ENCODE data around the gene TFB2M.
A peak's percentile ranks its signal among the peaks of the same experiment; 100 is the strongest.
"Not testable (repeated sequence)": the region's sequence is repeated elsewhere in the genome, so short reads cannot be mapped to it uniquely, and the experiment has no call there.

TFB2M gene

GRCh38 chr1:246566128-246566812 is at the start of gene TFB2M, which contains the start of gene CNST:
Gene TFB2M (minus strand): TSS chr1:246566261. CDS start chr1:246566138, 123 bp downstream.
Gene CNST (plus strand): TSS chr1:246566456. CDS start chr1:246591563, 25,107 bp downstream.
- H3K27me3 ChIP-seq (ENCODE audit: insufficient read depth, low read length): no peaks in the 10 kb centered on the region
- peaks cover 4% of the 10 kb centered on the region; the same call in 1 of the 2 replicates for H3K4me1 ChIP-seq (ENCODE audit: insufficient read depth, low read length)
- H3K9me3 ChIP-seq (ENCODE audit: insufficient read depth, low read depth, low read length): no peaks in the 10 kb centered on the region
- H3K27ac ChIP-seq (ENCODE audit: low read length): peak within 1 kb of the TSS; percentile 91
- peak within 1 kb of the TSS; percentile 95 for H3K9ac ChIP-seq (ENCODE audit: low read depth, low read length)
- peak within 1 kb of the TSS; percentile 100 for H3K4me3 ChIP-seq (ENCODE audit: low read length)
- H3K36me3 ChIP-seq (ENCODE audit: insufficient read depth, low read depth, low read length): peaks cover 21% of the 10 kb centered on the region

GRCh38 chr1:246613096-246613758 is 47.2 kb upstream of the TFB2M start:
- H3K36me3 ChIP-seq (ENCODE audit: insufficient read depth, low read depth, low read length): no peaks in the 10 kb centered on the region
- H3K9ac ChIP-seq (ENCODE audit: low read depth, low read length): no peak overlapping the region
- H3K27me3 ChIP-seq (ENCODE audit: insufficient read depth, low read length): no peaks in the 10 kb centered on the region
- H3K27ac ChIP-seq (ENCODE audit: low read length): no peak overlapping the region
- no peaks in the 10 kb centered on the region for H3K9me3 ChIP-seq (ENCODE audit: insufficient read depth, low read depth, low read length)
- peaks cover 8% of the 10 kb centered on the region; the same call in 1 of the 2 replicates for H3K4me1 ChIP-seq (ENCODE audit: insufficient read depth, low read length)
- H3K4me3 ChIP-seq (ENCODE audit: low read length): no peak overlapping the region

- Histone ChIP-seq H3K27me3 (ENCODE audit: insufficient read depth, low read length) (no peaks in the 10 kb centered on the region), H3K4me3 (ENCODE audit: low read length) (no peak overlapping the region), H3K27ac (ENCODE audit: low read length) (no peak overlapping the region), H3K4me1 (ENCODE audit: insufficient read depth, low read length) (peaks cover 4% of the 10 kb centered on the region; the same call in 1 of the 2 replicates), H3K36me3 (ENCODE audit: insufficient read depth, low read depth, low read length) (no peaks in the 10 kb centered on the region), H3K9ac (ENCODE audit: low read depth, low read length) (no peak overlapping the region), H3K9me3 (ENCODE audit: insufficient read depth, low read depth, low read length) (no peaks in the 10 kb centered on the region)
Measured at GRCh38 chr1:246609632-246610031, 43.6 kb upstream of the TFB2M start.

- H3K4me3 ChIP-seq (ENCODE audit: low read length): no peak overlapping the region
- no peaks in the 10 kb centered on the region for H3K36me3 ChIP-seq (ENCODE audit: insufficient read depth, low read depth, low read length)
- peaks cover 4% of the 10 kb centered on the region; the same call in 1 of the 2 replicates for H3K4me1 ChIP-seq (ENCODE audit: insufficient read depth, low read length)
- no peaks in the 10 kb centered on the region for H3K27me3 ChIP-seq (ENCODE audit: insufficient read depth, low read length)
- no peak overlapping the region for H3K27ac ChIP-seq (ENCODE audit: low read length)
- no peak overlapping the region for H3K9ac ChIP-seq (ENCODE audit: low read depth, low read length)
- H3K9me3 ChIP-seq (ENCODE audit: insufficient read depth, low read depth, low read length): no peaks in the 10 kb centered on the region
Measured at GRCh38 chr1:246608616-246609376, 42.7 kb upstream of the TFB2M start.

- H3K27ac ChIP-seq (ENCODE audit: low read length): no peak overlapping the region
- no peaks in the 10 kb centered on the region for H3K9me3 ChIP-seq (ENCODE audit: insufficient read depth, low read depth, low read length)
- H3K36me3 ChIP-seq (ENCODE audit: insufficient read depth, low read depth, low read length): no peaks in the 10 kb centered on the region
- no peak overlapping the region for H3K4me3 ChIP-seq (ENCODE audit: low read length)
- H3K27me3 ChIP-seq (ENCODE audit: insufficient read depth, low read length): no peaks in the 10 kb centered on the region
- H3K9ac ChIP-seq (ENCODE audit: low read depth, low read length): no peak overlapping the region
- H3K4me1 ChIP-seq (ENCODE audit: insufficient read depth, low read length): peaks cover 4% of the 10 kb centered on the region; the same call in 1 of the 2 replicates
Measured at GRCh38 chr1:246607462-246607861, 41.4 kb upstream of the TFB2M start.

- H3K27me3 ChIP-seq (ENCODE audit: insufficient read depth, low read length); H3K9me3 ChIP-seq (ENCODE audit: insufficient read depth, low read depth, low read length); H3K4me1 ChIP-seq (ENCODE audit: insufficient read depth, low read length); H3K4me3 ChIP-seq (ENCODE audit: low read length); H3K27ac ChIP-seq (ENCODE audit: low read length); H3K9ac ChIP-seq (ENCODE audit: low read depth, low read length); H3K36me3 ChIP-seq (ENCODE audit: insufficient read depth, low read depth, low read length): not testable (repeated sequence)
Measured at GRCh38 chr1:246605231-246605630, 39.2 kb upstream of the TFB2M start.

GRCh38 chr1:246602194-246602593 is 36.1 kb upstream of the TFB2M start:
- Histone ChIP-seq H3K27ac (ENCODE audit: low read length) (no peak overlapping the region), H3K4me1 (ENCODE audit: insufficient read depth, low read length) (no peaks in the 10 kb centered on the region), H3K4me3 (ENCODE audit: low read length) (no peak overlapping the region), H3K36me3 (ENCODE audit: insufficient read depth, low read depth, low read length) (0 out of 2 replicates have a peak, but pooled peaks cover under 1% of the 10 kb centered on the region), H3K27me3 (ENCODE audit: insufficient read depth, low read length) (no peaks in the 10 kb centered on the region), H3K9me3 (ENCODE audit: insufficient read depth, low read depth, low read length) (no peaks in the 10 kb centered on the region), H3K9ac (ENCODE audit: low read depth, low read length) (no peak overlapping the region)

- Histone ChIP-seq H3K36me3 (ENCODE audit: insufficient read depth, low read depth, low read length) (peaks cover 9% of the 10 kb centered on the region; the same call in 1 of the 2 replicates), H3K27me3 (ENCODE audit: insufficient read depth, low read length) (no peaks in the 10 kb centered on the region), H3K9me3 (ENCODE audit: insufficient read depth, low read depth, low read length) (no peaks in the 10 kb centered on the region), H3K27ac (ENCODE audit: low read length) (no peak overlapping the region), H3K4me1 (ENCODE audit: insufficient read depth, low read length) (no peaks in the 10 kb centered on the region), H3K9ac (ENCODE audit: low read depth, low read length) (no peak overlapping the region), H3K4me3 (ENCODE audit: low read length) (no peak overlapping the region)
Measured at GRCh38 chr1:246600579-246600978, 34.5 kb upstream of the TFB2M start.

- Histone ChIP-seq H3K4me1 (ENCODE audit: insufficient read depth, low read length) (no peaks in the 10 kb centered on the region), H3K4me3 (ENCODE audit: low read length) (no peak overlapping the region), H3K9me3 (ENCODE audit: insufficient read depth, low read depth, low read length) (no peaks in the 10 kb centered on the region), H3K27me3 (ENCODE audit: insufficient read depth, low read length) (no peaks in the 10 kb centered on the region), H3K36me3 (ENCODE audit: insufficient read depth, low read depth, low read length) (peaks cover 9% of the 10 kb centered on the region; the same call in 1 of the 2 replicates), H3K27ac (ENCODE audit: low read length) (no peak overlapping the region), H3K9ac (ENCODE audit: low read depth, low read length) (no peak overlapping the region)
Measured at GRCh38 chr1:246599315-246599714, 33.3 kb upstream of the TFB2M start.

- H3K9ac ChIP-seq (ENCODE audit: low read depth, low read length): no peak overlapping the region
- H3K36me3 ChIP-seq (ENCODE audit: insufficient read depth, low read depth, low read length): peaks cover 9% of the 10 kb centered on the region; the same call in 1 of the 2 replicates
- H3K27me3 ChIP-seq (ENCODE audit: insufficient read depth, low read length): no peaks in the 10 kb centered on the region
- no peak overlapping the region for H3K4me3 ChIP-seq (ENCODE audit: low read length)
- H3K27ac ChIP-seq (ENCODE audit: low read length): no peak overlapping the region
- no peaks in the 10 kb centered on the region for H3K4me1 ChIP-seq (ENCODE audit: insufficient read depth, low read length)
- no peaks in the 10 kb centered on the region for H3K9me3 ChIP-seq (ENCODE audit: insufficient read depth, low read depth, low read length)
Measured at GRCh38 chr1:246597971-246598370, 31.9 kb upstream of the TFB2M start.

GRCh38 chr1:246597340-246597739 is 31.3 kb upstream of the TFB2M start:
- no peak overlapping the region for H3K4me3 ChIP-seq (ENCODE audit: low read length)
- peaks cover 9% of the 10 kb centered on the region; the same call in 1 of the 2 replicates for H3K36me3 ChIP-seq (ENCODE audit: insufficient read depth, low read depth, low read length)
- no peaks in the 10 kb centered on the region for H3K4me1 ChIP-seq (ENCODE audit: insufficient read depth, low read length)
- no peak overlapping the region for H3K27ac ChIP-seq (ENCODE audit: low read length)
- no peaks in the 10 kb centered on the region for H3K9me3 ChIP-seq (ENCODE audit: insufficient read depth, low read depth, low read length)
- no peak overlapping the region for H3K9ac ChIP-seq (ENCODE audit: low read depth, low read length)
- no peaks in the 10 kb centered on the region for H3K27me3 ChIP-seq (ENCODE audit: insufficient read depth, low read length)

Measured in iPS-20b (cell line).